Measurements from ENCODE around the gene FMO1.
"Not testable (repeated sequence)": the region's sequence is repeated elsewhere in the genome, so short reads cannot be mapped to it uniquely, and the experiment has no call there.

FMO1 gene

GRCh38 chr1:171248302-171248701 lies at the start of gene FMO1:
FMO1 (plus strand) TSS chr1:171248494; CDS start chr1:171258088, 9,594 bp downstream.
- no peak for DNase-seq

- no peak for DNase-seq
Observed at GRCh38 chr1:171204296-171204695, 44.0 kb upstream of the FMO1 start.

- DNase-seq = no peak
Observed at GRCh38 chr1:171206204-171206977, 41.9 kb upstream of the FMO1 start.

- no peak for DNase-seq
Observed at GRCh38 chr1:171206978-171207355, 41.3 kb upstream of the FMO1 start.

- no peak for DNase-seq
Observed at GRCh38 chr1:171207377-171207776, 40.9 kb upstream of the FMO1 start.

- DNase-seq = no peak
Observed at GRCh38 chr1:171210355-171210754, 37.9 kb upstream of the FMO1 start.

GRCh38 chr1:171212607-171213351 lies 35.5 kb upstream of the FMO1 start:
- no peak for DNase-seq

- no peak for DNase-seq
Observed at GRCh38 chr1:171213559-171214454, 34.5 kb upstream of the FMO1 start.

- DNase-seq = no peak
Observed at GRCh38 chr1:171217658-171218443, 30.4 kb upstream of the FMO1 start.

GRCh38 chr1:171218661-171219060 lies 29.6 kb upstream of the FMO1 start:
- no peak for DNase-seq

- no peak for DNase-seq
Observed at GRCh38 chr1:171219346-171220080, 28.8 kb upstream of the FMO1 start.

GRCh38 chr1:171220081-171220420 lies 28.2 kb upstream of the FMO1 start:
- DNase-seq = no peak

GRCh38 chr1:171220581-171221054 lies 27.7 kb upstream of the FMO1 start:
- no peak for DNase-seq

GRCh38 chr1:171221665-171222591 lies 26.4 kb upstream of the FMO1 start:
- no peak for DNase-seq

- no peak for DNase-seq
Observed at GRCh38 chr1:171222936-171223335, 25.4 kb upstream of the FMO1 start.

- DNase-seq = not testable (repeated sequence)
Observed at GRCh38 chr1:171224257-171224656, 24.0 kb upstream of the FMO1 start.

GRCh38 chr1:171226747-171227370 lies 21.4 kb upstream of the FMO1 start:
- DNase-seq = peak; percentile 50

- DNase-seq = no peak
Observed at GRCh38 chr1:171231326-171231725, 17.0 kb upstream of the FMO1 start.

GRCh38 chr1:171233183-171233582 lies 15.1 kb upstream of the FMO1 start:
- no peak for DNase-seq

GRCh38 chr1:171236231-171236630 lies 12.1 kb upstream of the FMO1 start:
- not testable (repeated sequence) for DNase-seq
